ENCODE data around the gene EPS8L3.

The EPS8L3 gene, protein sequence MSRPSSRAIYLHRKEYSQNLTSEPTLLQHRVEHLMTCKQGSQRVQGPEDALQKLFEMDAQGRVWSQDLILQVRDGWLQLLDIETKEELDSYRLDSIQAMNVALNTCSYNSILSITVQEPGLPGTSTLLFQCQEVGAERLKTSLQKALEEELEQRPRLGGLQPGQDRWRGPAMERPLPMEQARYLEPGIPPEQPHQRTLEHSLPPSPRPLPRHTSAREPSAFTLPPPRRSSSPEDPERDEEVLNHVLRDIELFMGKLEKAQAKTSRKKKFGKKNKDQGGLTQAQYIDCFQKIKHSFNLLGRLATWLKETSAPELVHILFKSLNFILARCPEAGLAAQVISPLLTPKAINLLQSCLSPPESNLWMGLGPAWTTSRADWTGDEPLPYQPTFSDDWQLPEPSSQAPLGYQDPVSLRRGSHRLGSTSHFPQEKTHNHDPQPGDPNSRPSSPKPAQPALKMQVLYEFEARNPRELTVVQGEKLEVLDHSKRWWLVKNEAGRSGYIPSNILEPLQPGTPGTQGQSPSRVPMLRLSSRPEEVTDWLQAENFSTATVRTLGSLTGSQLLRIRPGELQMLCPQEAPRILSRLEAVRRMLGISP

DNA sequence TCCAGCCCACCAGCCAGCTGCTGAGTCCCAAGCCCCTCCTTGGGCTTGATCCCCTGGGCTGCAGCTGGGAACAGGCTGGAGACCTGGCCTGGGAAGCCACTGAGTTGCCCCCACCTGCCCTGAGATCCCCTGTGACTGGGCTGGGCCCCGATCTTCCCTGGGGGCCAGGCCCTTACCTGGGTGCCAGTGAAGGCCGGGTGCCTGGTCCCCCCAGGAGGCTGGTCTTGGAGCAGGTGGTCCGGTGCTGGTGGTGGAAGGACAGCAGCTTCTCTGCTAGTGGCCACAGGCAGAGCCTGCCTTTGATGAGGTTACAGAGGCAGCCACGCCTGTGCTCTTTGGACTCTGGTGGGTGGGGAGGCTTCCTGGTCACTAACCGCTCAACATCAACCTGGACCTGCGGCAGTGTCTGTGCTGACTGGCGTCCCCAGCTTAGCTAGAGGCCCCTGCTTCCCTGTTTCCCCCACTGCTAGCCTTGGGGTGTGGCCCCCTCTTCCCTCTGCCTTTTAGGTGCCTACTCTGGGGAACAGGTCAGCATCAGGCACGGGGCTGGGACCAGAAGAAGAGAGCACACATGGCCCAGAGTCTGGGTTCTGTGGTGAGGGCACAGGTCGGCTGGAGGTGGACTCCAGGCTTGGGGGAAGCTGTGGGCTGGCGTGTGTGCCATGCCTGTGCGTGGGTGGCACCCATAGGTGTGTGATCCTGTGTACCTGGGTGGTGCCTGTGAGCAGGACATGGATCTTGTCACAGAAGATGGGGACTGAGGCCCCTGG lies at the start of gene EPS8L3:
TSS of gene EPS8L3 (minus strand) at position 278 of the 770 bp plus-strand sequence. CDS start 2,174 bp downstream, outside the sequence.
- no peak for DNase-seq

DNA sequence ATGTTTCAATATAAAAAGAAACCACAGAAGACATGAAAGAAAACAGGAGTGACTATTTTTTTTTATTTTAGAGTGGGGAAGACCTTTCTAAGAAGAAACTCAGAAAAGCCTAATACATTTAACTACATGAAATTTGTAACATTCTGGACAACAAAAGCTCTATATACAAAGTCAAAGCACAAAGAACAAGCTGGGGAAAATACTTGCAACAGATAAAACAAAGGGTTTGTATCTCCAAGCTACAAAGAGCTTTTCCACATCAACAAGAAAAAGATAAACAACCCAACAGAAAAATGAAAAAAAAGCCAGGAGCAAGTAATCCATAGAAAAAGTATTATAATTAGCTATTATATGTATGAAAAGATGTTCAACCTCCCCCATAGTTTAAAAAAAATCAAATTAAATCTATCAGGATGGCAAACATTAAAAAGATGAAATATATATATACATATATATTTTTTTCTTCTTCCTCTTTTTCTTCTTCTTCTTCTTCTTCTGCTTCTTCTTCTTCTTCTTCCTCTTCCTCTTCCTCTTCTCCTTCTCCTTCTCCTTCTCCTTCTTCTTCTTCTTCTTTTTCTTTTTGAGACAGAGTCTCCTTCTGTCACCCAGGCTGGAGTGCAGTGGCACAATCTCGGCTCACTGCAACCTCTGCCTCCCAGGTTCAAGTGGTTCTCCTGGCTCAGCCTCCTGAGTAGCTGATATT lies 49.1 kb upstream of the EPS8L3 start:
- no peak for DNase-seq

GRCh38 chr1:109808703-109809102 lies 45.0 kb upstream of the EPS8L3 start:
- DNase-seq = no peak

GRCh38 chr1:109807822-109808680 lies 44.3 kb upstream of the EPS8L3 start:
- no peak for DNase-seq

GRCh38 chr1:109807402-109807801 lies 43.7 kb upstream of the EPS8L3 start:
- DNase-seq = no peak

GRCh38 chr1:109806733-109807400 lies 43.1 kb upstream of the EPS8L3 start:
- DNase-seq = peak; percentile 23

DNA sequence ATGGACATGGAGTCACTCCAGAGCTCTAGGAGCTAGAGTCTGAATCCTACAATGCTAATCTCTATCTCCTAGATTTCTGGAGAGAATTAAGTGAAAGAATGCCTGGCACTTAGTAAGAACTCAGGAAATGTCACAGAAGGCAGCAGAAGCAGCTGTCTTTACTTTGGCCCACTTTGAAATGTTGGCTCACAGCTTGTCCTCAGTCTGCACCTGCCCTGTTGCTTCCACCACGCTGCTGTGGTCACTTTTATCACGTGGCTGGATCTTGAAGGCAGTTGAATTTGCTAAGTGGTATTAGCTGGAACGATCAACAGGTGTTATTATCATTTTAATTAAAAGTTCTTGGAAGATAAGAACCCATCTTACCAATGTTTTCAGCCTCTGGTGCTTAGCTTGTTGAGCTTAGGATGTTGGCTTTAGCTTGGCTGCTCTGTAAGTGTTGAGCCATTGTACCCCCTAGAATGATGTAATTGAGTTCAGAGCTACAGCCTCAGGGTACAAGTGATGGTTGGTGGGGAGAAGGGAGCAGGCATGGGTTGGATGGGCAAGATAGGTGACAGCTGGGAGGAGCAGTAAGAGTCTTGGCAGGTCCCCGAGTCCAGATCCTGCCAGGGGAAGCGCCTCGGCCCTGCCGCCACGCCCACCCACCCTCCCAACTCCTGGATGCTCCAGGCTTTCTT lies 41.9 kb upstream of the EPS8L3 start:
- DNase-seq = peak; percentile 17

GRCh38 chr1:109804660-109805059 lies 40.9 kb upstream of the EPS8L3 start:
- peak; percentile 22 for DNase-seq

DNA sequence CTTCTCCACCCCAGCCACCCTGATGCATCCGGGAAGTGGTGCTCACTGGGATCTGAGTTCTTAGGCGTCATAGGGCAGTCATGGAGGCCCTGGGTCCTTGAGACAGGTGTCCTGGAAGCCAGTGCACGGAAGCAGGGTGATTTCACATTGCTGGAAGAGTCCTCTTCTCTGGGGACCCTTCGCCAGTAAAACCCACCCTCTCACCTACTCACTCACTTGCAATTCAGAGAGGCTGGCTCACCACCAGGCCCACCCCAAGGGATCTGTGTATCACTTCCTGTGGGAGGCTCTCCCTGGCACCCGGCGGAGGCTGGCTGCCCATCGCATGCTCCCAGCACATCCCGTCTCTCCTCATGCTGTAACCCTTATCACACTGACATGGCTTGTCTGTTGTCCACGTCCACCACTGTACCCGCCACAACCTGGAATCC lies 40.2 kb upstream of the EPS8L3 start:
- DNase-seq = peak; percentile 48

DNA sequence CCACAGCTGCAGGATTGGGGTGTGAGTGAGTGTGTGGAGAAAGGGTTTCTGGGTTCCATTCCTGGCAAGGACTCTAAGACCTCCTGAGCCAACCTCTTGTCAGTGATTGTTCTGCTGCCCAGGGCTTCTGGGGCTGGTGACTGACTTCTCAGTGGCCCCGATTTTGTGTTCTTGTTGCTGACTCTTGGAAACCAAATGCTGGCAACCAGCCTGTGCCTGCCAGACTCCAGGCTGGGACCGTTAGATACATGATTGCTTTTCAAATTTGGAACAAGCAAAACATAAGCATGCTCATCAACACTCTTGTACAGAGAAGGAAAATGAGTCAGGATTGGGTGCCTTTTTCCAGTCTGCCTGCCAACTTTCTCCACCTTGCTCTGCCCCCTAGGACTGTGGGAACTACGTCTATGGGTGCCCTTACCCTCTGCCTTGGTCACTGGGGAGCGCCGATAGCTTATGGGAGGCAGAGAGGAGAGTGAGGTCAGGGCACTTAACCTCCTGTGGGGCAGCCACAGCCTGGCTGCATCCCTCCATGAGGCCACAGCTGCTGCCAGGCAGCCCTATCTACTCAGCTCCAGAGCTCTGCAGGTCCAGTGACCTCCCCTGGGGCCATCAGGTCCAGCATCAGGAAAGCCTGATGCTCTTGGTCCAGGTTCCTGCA lies 39.3 kb upstream of the EPS8L3 start:
- peak; percentile 45 for DNase-seq

GRCh38 chr1:109802136-109802900 lies 38.6 kb upstream of the EPS8L3 start:
- peak; percentile 75 for DNase-seq

DNA sequence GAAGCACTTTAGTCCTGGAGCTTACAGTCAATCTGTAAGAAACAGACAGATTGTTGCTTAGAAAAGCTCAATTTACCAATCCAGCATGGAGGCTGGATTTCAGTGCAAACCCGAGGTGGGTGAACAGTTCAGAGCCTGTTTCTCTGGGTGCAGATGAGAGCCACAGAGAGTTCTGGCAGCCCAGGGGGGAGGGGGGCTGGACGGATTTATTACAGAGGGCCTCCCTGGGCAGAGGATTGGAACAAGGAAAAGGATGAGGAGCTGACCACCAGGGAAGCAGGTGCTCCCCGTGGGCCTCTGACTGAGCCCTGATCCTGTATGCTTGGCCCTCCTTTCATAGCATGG lies 38.0 kb upstream of the EPS8L3 start:
- no peak for DNase-seq

DNA sequence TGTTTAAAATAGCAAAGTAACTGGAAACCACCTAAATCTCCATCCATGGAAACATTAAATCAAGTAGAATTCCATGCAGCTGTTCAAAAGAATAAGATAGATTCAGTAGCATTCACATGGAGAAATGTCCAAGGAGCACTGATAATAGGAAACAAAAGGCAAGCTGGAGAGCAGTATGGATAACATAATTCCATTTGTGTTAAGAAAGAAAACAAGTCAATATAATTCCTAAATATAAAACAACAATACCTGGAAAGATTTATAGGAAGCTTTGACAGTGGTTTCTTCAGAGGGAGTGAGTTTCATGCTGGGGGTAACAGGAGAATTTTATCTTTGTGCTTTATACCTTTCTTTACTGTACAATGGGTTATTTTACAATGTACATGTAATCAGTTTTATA lies 36.6 kb upstream of the EPS8L3 start:
- no peak for DNase-seq

- DNase-seq = no peak
These were observed 35.7 kb upstream of the EPS8L3 start for GRCh38 chr1:109799445-109799844.

DNA sequence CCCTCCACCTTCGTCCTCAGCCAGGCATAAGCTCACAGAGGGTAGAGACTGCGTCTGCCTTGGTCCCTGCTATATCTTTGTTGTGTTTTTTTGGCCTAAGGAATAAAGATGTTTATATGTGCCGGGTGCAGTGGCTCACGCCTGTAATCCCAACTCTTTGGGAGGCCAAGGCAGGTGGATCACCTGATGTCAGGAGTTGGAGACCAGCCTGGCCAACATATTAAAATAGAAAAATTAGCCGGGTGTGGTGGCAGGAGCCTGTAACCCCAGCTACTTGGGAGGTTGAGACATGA lies 33.5 kb upstream of the EPS8L3 start:
- DNase-seq = peak; percentile 20

GRCh38 chr1:109796484-109797302 lies 33.0 kb upstream of the EPS8L3 start:
- DNase-seq = peak; percentile 27

- DNase-seq = peak; percentile 26
These were observed 30.8 kb upstream of the EPS8L3 start for GRCh38 chr1:109794319-109795132.
